GM04504 (cell line): Measurements from ENCODE around the gene OR5H15.
"Not testable (repeated sequence)": the region's sequence is repeated elsewhere in the genome, so short reads cannot be mapped to it uniquely, and the experiment has no call there.

Experiments used
- DNase-seq: peaks from one replicate; pipeline ENCODE4 v3.0.0-alpha.2; 2012; ENCODE audit warnings: low read depth

The OR5H15 gene

GRCh38 chr3:98166396-98166795 lies at the start of gene OR5H15:
TSS of gene OR5H15 (plus strand) at chr3:98166696. CDS start at chr3:98168700, 2,004 bp downstream.
- no peak for DNase-seq

GRCh38 chr3:98130421-98130820 lies 36.1 kb upstream of the OR5H15 start, which contains the start of gene OR5H1:
TSS of gene OR5H1 (plus strand) at chr3:98130721. CDS start at chr3:98132698, 1,977 bp downstream.
- no peak for DNase-seq

GRCh38 chr3:98136631-98137030 lies 29.9 kb upstream of the OR5H15 start:
- no peak for DNase-seq

GRCh38 chr3:98137826-98138557 lies 28.5 kb upstream of the OR5H15 start:
- DNase-seq, result not testable (repeated sequence)

- no peak for DNase-seq
Measured at GRCh38 chr3:98140531-98140930, 26.0 kb upstream of the OR5H15 start.

GRCh38 chr3:98147179-98147578 lies 19.3 kb upstream of the OR5H15 start, which contains the start of gene OR5H14:
TSS of gene OR5H14 (plus strand) at chr3:98147479. CDS start at chr3:98149386, 1,907 bp downstream.
- DNase-seq, result no peak

- DNase-seq, result no peak
Measured at GRCh38 chr3:98148751-98149150, 17.7 kb upstream of the OR5H15 start.

GRCh38 chr3:98149456-98149855 lies 17.0 kb upstream of the OR5H15 start:
- not testable (repeated sequence) for DNase-seq

GRCh38 chr3:98151241-98151640 lies 15.3 kb upstream of the OR5H15 start:
- DNase-seq, result no peak

GRCh38 chr3:98171071-98171470 lies 4.6 kb downstream of the OR5H15 start:
- DNase-seq, result no peak

- no peak for DNase-seq
Measured at GRCh38 chr3:98172621-98173020, 6.1 kb downstream of the OR5H15 start.

- no peak for DNase-seq
Measured at GRCh38 chr3:98180319-98180890, 13.9 kb downstream of the OR5H15 start.

GRCh38 chr3:98182196-98182595 lies 15.7 kb downstream of the OR5H15 start:
- no peak for DNase-seq

GRCh38 chr3:98185180-98185579 lies 18.7 kb downstream of the OR5H15 start:
- no peak for DNase-seq

GRCh38 chr3:98188545-98188944 lies 22.0 kb downstream of the OR5H15 start:
- no peak for DNase-seq

GRCh38 chr3:98190911-98191310 lies 24.4 kb downstream of the OR5H15 start:
- not testable (repeated sequence) for DNase-seq

- not testable (repeated sequence) for DNase-seq
Measured at GRCh38 chr3:98196293-98196692, 29.8 kb downstream of the OR5H15 start.

GRCh38 chr3:98199020-98199419 lies 32.5 kb downstream of the OR5H15 start:
- DNase-seq, result no peak

- no peak for DNase-seq
Measured at GRCh38 chr3:98209244-98209643, 42.7 kb downstream of the OR5H15 start.

GRCh38 chr3:98213276-98213675 lies 46.8 kb downstream of the OR5H15 start:
- no peak for DNase-seq

GRCh38 chr3:98215051-98215450 lies 48.6 kb downstream of the OR5H15 start:
- no peak for DNase-seq
